Erythroblast (primary cell): ENCODE results near the gene CAV1.

ENCODE experiments used
- GATA1 ChIP-seq: IDR thresholded peaks from 2 replicates; pipeline ENCODE4 v1.6.1; 2011; ENCODE audit warnings: low read depth, mild to moderate bottlenecking, control low read depth, low read length, moderate library complexity
- POLR2A ChIP-seq: IDR thresholded peaks from 2 replicates; pipeline ENCODE4 v1.6.1; 2011; ENCODE audit warnings: mild to moderate bottlenecking, low read length

- TF ChIP-seq POLR2A (no peak), GATA1 (no peak)
These were observed 28.2 kb upstream of the CAV1 start for GRCh38 chr7:116496653-116497052.
